Activated T-helper 1 cell treated with anti-CD3 and anti-CD28 coated beads, Interleukin-12 subunit alpha, Interleukin-12 subunit beta, Interleukin-2, Interleukin-4 antibody, amounts not matched to agents 30 ng/mL and 10 ng/mL and 1 ng/mL, durations not matched to agents 14 hours and 24 hours and 36 hours (primary cell): ENCODE measurements around the gene CEP43. TPM values are rescaled to one million over a fixed set of nuclear protein-coding genes. Genes with fewer than 3 reads are reported as not detected.

Experiments used
- DNase-seq: peaks from one replicate; pipeline ENCODE4 v3.0.0; 2021; ENCODE audit warnings: low spot score
- H3K27ac Mint-ChIP-seq: one replicate; pipeline ENCODE4 v1.8.0; 2021; ENCODE audit warnings: mild to moderate bottlenecking, mixed read lengths
- H3K27me3 Mint-ChIP-seq: one replicate; pipeline ENCODE4 v1.8.0; 2022; ENCODE audit warnings: mild to moderate bottlenecking, moderate library complexity, mixed read lengths; ENCODE audit not compliant: insufficient read depth
- H3K36me3 Mint-ChIP-seq: one replicate; pipeline ENCODE4 v1.8.0; 2021; ENCODE audit warnings: low read depth, mixed read lengths
- H3K4me1 Mint-ChIP-seq: one replicate; pipeline ENCODE4 v1.8.0; 2021; ENCODE audit warnings: low read depth, mixed read lengths
- H3K4me3 Mint-ChIP-seq: one replicate; pipeline ENCODE4 v1.8.0; 2021; ENCODE audit warnings: mild to moderate bottlenecking, moderate library complexity, mixed read lengths
- H3K9me3 Mint-ChIP-seq: one replicate; pipeline ENCODE4 v1.8.0; 2021; ENCODE audit warnings: mixed read lengths
- intact Hi-C: fragments of 100-400 bp; cut with micrococcal nuclease; formaldehyde crosslinking; loops from one replicate; pipeline ENCODE4 v1.15.1; 2024
- total RNA-seq: library from RNA; stranded (reverse); gene quantifications from 2 replicates; pipeline ENCODE4 v1.2.3, GENCODE V29; 2022

Gene CEP43
- total RNA-seq, 1 donor from 2014 or later: 21.4 TPM

- no peak for DNase-seq
- no peak overlapping the region for H3K27ac Mint-ChIP-seq
- H3K4me3 Mint-ChIP-seq: no peak overlapping the region
- no peaks in the 10 kb centered on the region for H3K9me3 Mint-ChIP-seq
- peaks cover 29% of the 10 kb centered on the region for H3K4me1 Mint-ChIP-seq
- intact Hi-C loops: loop anchor here (5.0 kb wide), 1 partner anchor 212 kb away; no protein-coding TSS in a partner anchor
- H3K27me3 Mint-ChIP-seq: no peaks in the 10 kb centered on the region
- H3K36me3 Mint-ChIP-seq: peaks cover 6% of the 10 kb centered on the region
Measured at GRCh38 chr6:167044696-167045095, 45.5 kb downstream of the CEP43 start.

DNA sequence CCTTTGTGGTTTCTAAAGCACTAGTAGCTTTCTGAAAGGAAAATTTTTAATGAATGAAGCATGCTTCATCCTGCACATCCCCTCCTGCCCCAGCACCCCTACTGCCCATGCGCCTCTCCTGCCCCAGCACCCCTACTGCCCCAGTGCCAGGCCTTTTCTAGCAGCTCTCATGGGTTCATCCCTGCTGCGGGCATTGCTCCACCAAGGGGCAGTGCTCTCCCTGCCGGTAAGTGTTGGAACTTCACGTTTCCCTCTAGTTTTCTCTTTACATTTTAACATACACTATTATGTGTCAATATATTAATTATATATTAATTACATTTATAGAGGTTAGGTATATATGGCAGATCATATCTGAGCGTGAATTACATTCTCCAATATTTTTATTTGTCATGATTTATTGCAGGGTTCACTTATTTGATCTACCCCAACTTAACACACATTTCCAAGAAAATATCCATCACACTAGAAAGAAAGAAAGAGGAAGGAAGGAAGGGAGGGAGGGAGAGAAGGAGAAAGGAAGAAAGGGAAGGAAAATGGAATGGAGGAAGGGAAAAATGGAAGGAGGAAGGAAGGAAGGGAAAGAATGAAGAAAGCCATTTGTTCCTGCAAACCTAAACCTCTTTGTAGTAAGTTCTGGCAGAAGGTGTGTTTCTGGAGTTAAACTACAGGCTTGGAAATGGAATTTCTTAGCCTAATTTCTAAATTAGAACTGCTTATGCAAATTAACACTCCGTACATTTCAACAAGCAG lies 46.8 kb downstream of the CEP43 start:
- peaks cover 28% of the 10 kb centered on the region for H3K4me1 Mint-ChIP-seq
- no peaks in the 10 kb centered on the region for H3K27me3 Mint-ChIP-seq
- DNase-seq: no peak
- H3K4me3 Mint-ChIP-seq: no peak overlapping the region
- intact Hi-C loops: loop anchor here (2.0 to 5.0 kb wide), 4 partner anchors 33 to 259 kb away; no protein-coding TSS in a partner anchor
- H3K9me3 Mint-ChIP-seq: no peaks in the 10 kb centered on the region
- H3K27ac Mint-ChIP-seq: peak overlapping the region; percentile 44
- H3K36me3 Mint-ChIP-seq: peaks cover 5% of the 10 kb centered on the region

DNA sequence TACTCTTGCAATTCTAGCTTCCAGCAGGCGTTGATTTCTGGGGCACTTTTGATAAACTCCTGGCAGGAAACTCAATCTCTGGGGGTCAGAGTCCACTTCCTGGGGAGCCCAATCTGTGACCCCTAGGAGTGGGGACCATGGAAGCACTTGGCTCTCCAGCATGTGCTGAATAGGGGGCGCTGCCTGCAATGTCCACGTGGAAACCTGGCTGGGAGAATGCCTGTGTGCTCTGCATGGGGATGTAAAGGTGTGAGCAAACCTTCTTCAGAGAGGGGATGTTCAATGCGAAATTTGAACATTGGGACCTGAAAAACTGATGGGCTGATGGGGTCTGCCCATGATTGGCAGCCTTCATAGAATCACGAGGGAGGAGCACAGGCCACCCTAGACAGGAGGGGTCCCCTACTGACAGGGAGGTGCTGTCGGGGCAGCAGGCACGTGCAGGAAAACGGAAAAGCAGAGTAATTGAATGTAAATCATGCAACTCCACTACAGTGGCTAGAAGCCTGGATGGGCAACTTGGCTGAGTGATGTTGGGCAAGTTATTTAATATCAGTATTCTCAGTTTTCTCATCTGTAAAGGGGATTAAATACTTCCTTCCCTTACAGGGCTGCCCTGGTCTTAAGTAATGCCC lies 47.8 kb downstream of the CEP43 start:
- intact Hi-C loops: loop anchor here (1.0 to 5.0 kb wide), 6 partner anchors 9 to 260 kb away; partner anchors contain the start of gene CEP43
- no peak overlapping the region for H3K4me3 Mint-ChIP-seq
- H3K27me3 Mint-ChIP-seq: no peaks in the 10 kb centered on the region
- DNase-seq: no peak
- no peaks in the 10 kb centered on the region for H3K9me3 Mint-ChIP-seq
- H3K27ac Mint-ChIP-seq: peak overlapping the region; percentile 64
- H3K4me1 Mint-ChIP-seq: peaks cover 21% of the 10 kb centered on the region
- H3K36me3 Mint-ChIP-seq: peaks cover 5% of the 10 kb centered on the region

GRCh38 chr6:167047554-167047953 lies 48.4 kb downstream of the CEP43 start:
- H3K4me1 Mint-ChIP-seq: peaks cover 21% of the 10 kb centered on the region
- intact Hi-C loops: loop anchor here (1.0 to 5.0 kb wide), 6 partner anchors 9 to 261 kb away; partner anchors contain the start of gene CEP43
- DNase-seq: peak; percentile 29

More at GRCh38 chr6:167047554-167047953, 48.4 kb downstream of the CEP43 start:
- Mint-ChIP-seq H3K36me3 (peaks cover 3% of the 10 kb centered on the region), H3K27ac (peak overlapping the region; percentile 33), H3K27me3 (no peaks in the 10 kb centered on the region), H3K9me3 (no peaks in the 10 kb centered on the region), H3K4me3 (peak overlapping the region; percentile 19)

Other genes starting within 250 kb of the CEP43 start
- 99.5 TPM in 2 replicates for gene RNASET2, start 42.8 kb upstream of the CEP43 start, total RNA-seq
- gene CCR6, start 123.7 kb downstream of the CEP43 start, total RNA-seq: not detected in 2 replicates
- gene GPR31, start 158.6 kb downstream of the CEP43 start, total RNA-seq: not detected in 2 replicates